Keratinocyte (primary cell): ENCODE measurements around the gene TREM2. TPM values are rescaled to one million over a fixed set of nuclear protein-coding genes. Genes with fewer than 3 reads are reported as not detected.

ENCODE experiments used
- DNase-seq: peaks from one replicate; pipeline ENCODE4 v3.0.0-alpha.2; 2011; ENCODE audit warnings: low read depth, missing footprints, low spot score
- FAIRE-seq: peaks from 2 replicates; lab custom pipeline; 2011; peaks lifted over from hg19 to GRCh38; lab: Jason Lieb, UNC
- H2AFZ ChIP-seq: 2 replicates; pipeline ENCODE4 v1.6.0; 2012; ENCODE audit warnings: low read length, control low read depth, inconsistent platforms; ENCODE audit not compliant: control insufficient read depth
- H3K27ac ChIP-seq: 2 replicates; pipeline ENCODE4 v1.5.1; 2011; ENCODE audit warnings: low read length; ENCODE audit not compliant: control insufficient read depth, insufficient read depth
- H3K27me3 ChIP-seq: 3 replicates; pipeline ENCODE4 v1.6.0; 2011; ENCODE audit warnings: low read length; ENCODE audit not compliant: control insufficient read depth, insufficient read depth; ENCODE audit errors: extremely low read depth
- H3K36me3 ChIP-seq, 2 experiments: 2 replicates in 1 of 2; 3 replicates in 1 of 2; pipeline ENCODE4 v1.5.1; 2011; ENCODE audit warnings: low read length in 2 of 2, mild to moderate bottlenecking in 1 of 2; ENCODE audit not compliant: control insufficient read depth in 2 of 2, insufficient read depth in 2 of 2; ENCODE audit errors: extremely low read depth in 1 of 2
- H3K4me1 ChIP-seq: 3 replicates; pipeline ENCODE4 v1.5.1; 2011; ENCODE audit warnings: low read length; ENCODE audit not compliant: control insufficient read depth, insufficient read depth; ENCODE audit errors: extremely low read depth
- H3K4me2 ChIP-seq: 3 replicates; pipeline ENCODE4 v1.6.0; 2011; ENCODE audit warnings: low read depth, low read length; ENCODE audit not compliant: control insufficient read depth, insufficient read depth; ENCODE audit errors: extremely low read depth
- H3K4me3 ChIP-seq, 3 experiments: fragments of 200-600 bp in 1 of 3; sonication (generic) in 1 of 3; 2 replicates in 2 of 3; 3 replicates in 1 of 3; pipeline ENCODE4 v1.5.1; 2011 to 2016; ENCODE audit warnings: low read length in 3 of 3, mild to moderate bottlenecking in 3 of 3, control low read depth in 2 of 3, inconsistent platforms in 1 of 3, low read depth in 1 of 3, mixed read lengths in 1 of 3, mixed run types in 1 of 3, moderate library complexity in 1 of 3; ENCODE audit not compliant: control insufficient read depth in 2 of 3, insufficient read depth in 2 of 3; ENCODE audit errors: extremely low read depth in 1 of 3
- H3K79me2 ChIP-seq: 2 replicates; pipeline ENCODE4 v1.6.0; 2012; ENCODE audit warnings: low read length; ENCODE audit not compliant: control insufficient read depth, insufficient read depth
- H3K9ac ChIP-seq: 3 replicates; pipeline ENCODE4 v1.6.0; 2011; ENCODE audit warnings: low read length; ENCODE audit not compliant: control insufficient read depth, insufficient read depth; ENCODE audit errors: extremely low read depth
- H3K9me1 ChIP-seq: 3 replicates; pipeline ENCODE4 v1.6.0; 2011; ENCODE audit warnings: low read length; ENCODE audit not compliant: control insufficient read depth, insufficient read depth; ENCODE audit errors: extremely low read depth
- H3K9me3 ChIP-seq: 2 replicates; pipeline ENCODE4 v1.5.1; 2012; ENCODE audit warnings: low read depth, low read length; ENCODE audit not compliant: control insufficient read depth
- H4K20me1 ChIP-seq: 3 replicates; pipeline ENCODE4 v1.6.0; 2011; ENCODE audit warnings: low read length; ENCODE audit not compliant: control insufficient read depth, insufficient read depth; ENCODE audit errors: extremely low read depth
- CTCF ChIP-seq, 3 experiments: IDR thresholded peaks in 1 of 3; conservative IDR thresholded peaks in 1 of 3; optimal IDR thresholded peaks in 1 of 3; 2 replicates in 2 of 3; 3 replicates in 1 of 3; pipeline versions ENCODE3 to v1.5.1; 2011; ENCODE audit warnings: low read length in 3 of 3, mild to moderate bottlenecking in 3 of 3, moderate library complexity in 2 of 3, control low read depth in 1 of 3, inconsistent platforms in 1 of 3; ENCODE audit not compliant: insufficient read depth in 2 of 3; ENCODE audit errors: extremely low read depth in 1 of 3
- EZH2 ChIP-seq: IDR thresholded peaks from one replicate; pipeline ENCODE4 v1.6.1; 2012; ENCODE audit warnings: inconsistent platforms, mild to moderate bottlenecking, low read length, moderate library complexity
- dilution Hi-C: fragments of 300-500 bp; cut with MboI; formaldehyde crosslinking; loops from one replicate; pipeline ENCODE4 v1.7.0; 2020; ENCODE audit warnings: low sequenced_read_pairs; ENCODE audit not compliant: extremely low pct_ligation_motif_present
- polyA plus RNA-seq, 5 experiments: library from polyadenylated mRNA; depleted of rRNA in 3 of 5; stranded (reverse) in 3 of 5; stranded (forward) in 1 of 5; unstranded in 1 of 5; fragments of >200 nt; gene quantifications; 1 replicate in 1 of 5; 2 replicates in 3 of 5; 3 replicates in 1 of 5; pipeline versions ENCODE4 v1.2.1 to v1.2.3, GENCODE V29; 2011 to 2012; ENCODE audit warnings: missing spikeins in 2 of 5, low read depth in 1 of 5, low replicate concordance in 1 of 5

TREM2 gene
- polyA plus RNA-seq, 1 donor (not counting 4 experiments of a cell fraction or from before 2014, with no cell fraction given), result 4.0 TPM

GRCh38 chr6:41191569-41191968 is 28.7 kb upstream of the TREM2 start:
- H3K4me3 ChIP-seq, result no peak overlapping the region
- no peaks in the 10 kb centered on the region for H3K79me2 ChIP-seq
- TF ChIP-seq EZH2 (no peak), CTCF (optimal IDR thresholded peaks at IDR 0.05 in 1 of 3, IDR thresholded peaks at IDR 0.05 in 1 of 3, conservative IDR thresholded peaks at IDR 0.05 in 1 of 3; ENCODE audit: extremely low read depth in 1 of 3, insufficient read depth in 2 of 3, low read length in 3 of 3) (peak in 2 of 3 experiments; percentile 34 to 73)
- peaks cover 10% of the 10 kb centered on the region for H3K27me3 ChIP-seq
- H3K27ac ChIP-seq, result no peak overlapping the region
- dilution Hi-C loops, result loop anchor here (25.0 kb wide), 1 partner anchor 104 kb away; no protein-coding TSS in a partner anchor
- H3K4me1 ChIP-seq, result no peaks in the 10 kb centered on the region
- FAIRE-seq (no peak), DNase-seq (no peak)
- no peaks in the 10 kb centered on the region for H3K36me3 ChIP-seq
- H3K9me1 ChIP-seq, result no peaks in the 10 kb centered on the region
- no peak overlapping the region for H3K4me2 ChIP-seq
- no peaks in the 10 kb centered on the region for H4K20me1 ChIP-seq
- H2AFZ ChIP-seq, result no peak overlapping the region
- peaks cover 5% of the 10 kb centered on the region for H3K9me3 ChIP-seq
- H3K9ac ChIP-seq, result no peak overlapping the region

- Histone ChIP-seq H3K4me2 (no peak overlapping the region), H3K27me3 (peaks cover 10% of the 10 kb centered on the region), H3K9me1 (no peaks in the 10 kb centered on the region), H3K79me2 (no peaks in the 10 kb centered on the region), H3K4me1 (no peaks in the 10 kb centered on the region), H3K9me3 (peaks cover 5% of the 10 kb centered on the region), H3K36me3 (no peaks in the 10 kb centered on the region), H3K27ac (no peak overlapping the region), H2AFZ (no peak overlapping the region), H3K4me3 (no peak overlapping the region), H4K20me1 (no peaks in the 10 kb centered on the region), H3K9ac (no peak overlapping the region)
- FAIRE-seq (no peak), DNase-seq (no peak)
- dilution Hi-C loops, result loop anchor here (25.0 kb wide), 1 partner anchor 103 kb away; no protein-coding TSS in a partner anchor
- TF ChIP-seq CTCF (optimal IDR thresholded peaks at IDR 0.05 in 1 of 3, IDR thresholded peaks at IDR 0.05 in 1 of 3, conservative IDR thresholded peaks at IDR 0.05 in 1 of 3; ENCODE audit: extremely low read depth in 1 of 3, insufficient read depth in 2 of 3, low read length in 3 of 3), result no peak
- no peak for TF ChIP-seq EZH2
Observed at GRCh38 chr6:41190791-41191190, 27.9 kb upstream of the TREM2 start.
